H9 (cell line): ENCODE measurements around the gene TRIM28. TPM values are rescaled to one million over a fixed set of nuclear protein-coding genes. Genes with fewer than 3 reads are reported as not detected.

Experiments used
- DNase-seq: peaks from one replicate; pipeline ENCODE4 v3.0.0-alpha.2; 2017
- H2AFZ ChIP-seq: one replicate; pipeline ENCODE4 v1.6.1; 2013; ENCODE audit warnings: mild to moderate bottlenecking, low read length, control low read depth, moderate library complexity
- H2AK5ac ChIP-seq: 2 replicates; pipeline ENCODE4 v1.6.1; 2013; ENCODE audit warnings: low read length, control low read depth, mixed read lengths; ENCODE audit not compliant: insufficient read length
- H2BK120ac ChIP-seq: one replicate; pipeline ENCODE4 v1.6.1; 2013; ENCODE audit warnings: low read depth, mild to moderate bottlenecking, low read length, control low read depth, inconsistent platforms; ENCODE audit not compliant: poor library complexity, severe bottlenecking
- H2BK12ac ChIP-seq: 2 replicates; pipeline ENCODE4 v1.6.1; 2013; ENCODE audit warnings: low read length, control low read depth, mixed read lengths, low read depth; ENCODE audit not compliant: insufficient read length
- H2BK15ac ChIP-seq: 2 replicates; pipeline ENCODE4 v1.6.1; 2013; ENCODE audit warnings: low read depth, low read length, control low read depth
- H2BK20ac ChIP-seq: one replicate; pipeline ENCODE4 v1.6.1; 2013; ENCODE audit warnings: low read depth, mild to moderate bottlenecking, low read length, control low read depth, inconsistent platforms; ENCODE audit not compliant: poor library complexity, severe bottlenecking
- H2BK5ac ChIP-seq: 2 replicates; pipeline ENCODE4 v1.6.1; 2013; ENCODE audit warnings: low read length, control low read depth, mixed read lengths; ENCODE audit not compliant: insufficient read length
- H3K14ac ChIP-seq: 2 replicates; pipeline ENCODE4 v1.6.1; 2013; ENCODE audit warnings: low read length, control low read depth; ENCODE audit not compliant: insufficient read depth
- H3K18ac ChIP-seq: 2 replicates; pipeline ENCODE4 v1.6.1; 2013; ENCODE audit warnings: low read depth, mild to moderate bottlenecking, mixed read lengths, low read length, control low read depth; ENCODE audit not compliant: insufficient read length
- H3K23ac ChIP-seq: 2 replicates; pipeline ENCODE4 v1.6.1; 2013; ENCODE audit warnings: low read length, control low read depth, mixed read lengths, low read depth; ENCODE audit not compliant: insufficient read length
- H3K23me2 ChIP-seq: 2 replicates; pipeline ENCODE4 v1.6.1; 2013; ENCODE audit warnings: low read depth, mild to moderate bottlenecking, mixed read lengths, low read length, control low read depth; ENCODE audit not compliant: insufficient read length, poor library complexity, severe bottlenecking
- H3K27ac ChIP-seq: 2 replicates; pipeline ENCODE4 v1.5.1; 2013; ENCODE audit warnings: low read length, control low read depth, mixed read lengths, low read depth; ENCODE audit not compliant: insufficient read length
- H3K27me3 ChIP-seq: 2 replicates; pipeline ENCODE4 v1.6.1; 2013; ENCODE audit warnings: low read length, control low read depth, inconsistent platforms; ENCODE audit not compliant: insufficient read depth
- H3K4ac ChIP-seq: 2 replicates; pipeline ENCODE4 v1.6.1; 2013; ENCODE audit warnings: low read depth, mild to moderate bottlenecking, control low read depth, inconsistent platforms, low read length, moderate library complexity
- H3K4me1 ChIP-seq: 2 replicates; pipeline ENCODE4 v1.6.1; 2013; ENCODE audit warnings: low read length, control low read depth, inconsistent platforms; ENCODE audit not compliant: insufficient read depth
- H3K4me2 ChIP-seq: 2 replicates; pipeline ENCODE4 v1.6.1; 2013; ENCODE audit warnings: low read length, control low read depth, mixed read lengths; ENCODE audit not compliant: insufficient read length, insufficient read depth
- H3K56ac ChIP-seq: 2 replicates; pipeline ENCODE4 v1.6.1; 2013; ENCODE audit warnings: low read depth, mild to moderate bottlenecking, mixed read lengths, low read length, control low read depth; ENCODE audit not compliant: insufficient read length
- H3K79me1 ChIP-seq: 2 replicates; pipeline ENCODE4 v1.6.1; 2013; ENCODE audit warnings: low read depth, mild to moderate bottlenecking, moderate library complexity, low read length, control low read depth, inconsistent platforms; ENCODE audit not compliant: insufficient read depth, poor library complexity, severe bottlenecking
- H3K79me2 ChIP-seq: 2 replicates; pipeline ENCODE4 v1.6.1; 2013; ENCODE audit warnings: low read length, control low read depth, inconsistent platforms; ENCODE audit not compliant: insufficient read depth
- H3K9ac ChIP-seq: 2 replicates; pipeline ENCODE4 v1.6.1; 2013; ENCODE audit warnings: low read length, control low read depth, mixed read lengths; ENCODE audit not compliant: insufficient read length; ENCODE audit errors: extremely low read depth
- H3K9me3 ChIP-seq: one replicate; pipeline ENCODE4 v1.6.1; 2013; ENCODE audit warnings: low read depth, low read length, inconsistent platforms; ENCODE audit not compliant: control insufficient read depth
- H3T11ph ChIP-seq: one replicate; pipeline ENCODE4 v1.6.1; 2013; ENCODE audit warnings: mild to moderate bottlenecking, low read length, control low read depth, inconsistent platforms
- H4K20me1 ChIP-seq: one replicate; pipeline ENCODE4 v1.6.1; 2013; ENCODE audit not compliant: control insufficient read depth, insufficient read length, insufficient read depth
- H4K5ac ChIP-seq: 2 replicates; pipeline ENCODE4 v1.6.1; 2013; ENCODE audit warnings: low read depth, mild to moderate bottlenecking, mixed read lengths, low read length, control low read depth; ENCODE audit not compliant: insufficient read length
- H4K8ac ChIP-seq: replicated peaks from 2 replicates; pipeline ENCODE4 v1.6.1; 2013; ENCODE audit warnings: low read length, control low read depth, mixed read lengths, low read depth; ENCODE audit not compliant: insufficient read length
- H4K91ac ChIP-seq: 2 replicates; pipeline ENCODE4 v1.6.1; 2013; ENCODE audit warnings: low read depth, mild to moderate bottlenecking, moderate library complexity, mixed read lengths, low read length, control low read depth; ENCODE audit not compliant: insufficient read length
- H3K27ac Mint-ChIP-seq, 3 experiments: 2 replicates in 2 of 3; 3 replicates in 1 of 3; pipeline ENCODE4 v1.8.0; 2020 to 2021; ENCODE audit warnings: mixed read lengths in 3 of 3, mild to moderate bottlenecking in 1 of 3, moderate library complexity in 1 of 3
- H3K27me3 Mint-ChIP-seq: 2 replicates; pipeline ENCODE4 v1.8.0; 2021; ENCODE audit warnings: low read depth, mild to moderate bottlenecking, moderate library complexity, mixed read lengths
- H3K36me3 Mint-ChIP-seq, 3 experiments: 2 replicates in 2 of 3; 3 replicates in 1 of 3; pipeline ENCODE4 v1.8.0; 2020 to 2021; ENCODE audit warnings: low read depth in 3 of 3, mixed read lengths in 3 of 3; ENCODE audit not compliant: insufficient read depth in 1 of 3
- H3K4me1 Mint-ChIP-seq, 2 experiments: 2 replicates each; pipeline ENCODE4 v1.8.0; 2020; ENCODE audit warnings: mixed read lengths in 2 of 2
- H3K4me3 Mint-ChIP-seq, 2 experiments: 2 replicates in 1 of 2; 3 replicates in 1 of 2; pipeline ENCODE4 v1.8.0; 2020 to 2021; ENCODE audit warnings: mild to moderate bottlenecking in 2 of 2, mixed read lengths in 2 of 2, moderate library complexity in 1 of 2
- H3K9me3 Mint-ChIP-seq, 2 experiments: 2 replicates in 1 of 2; 3 replicates in 1 of 2; pipeline ENCODE4 v1.8.0; 2020; ENCODE audit warnings: mild to moderate bottlenecking in 2 of 2, mixed read lengths in 2 of 2, moderate library complexity in 1 of 2
- WGBS: extraction: QIAGEN DNeasy Blood & Tissue Kit; methylation state at CpG from one replicate; pipeline ENCODE4 v1.1.7; 2013; ENCODE audit warnings: missing lambda C conversion rate, low lambda C conversion rate, mixed read lengths; ENCODE audit not compliant: insufficient read length; ENCODE audit errors: extremely low coverage; 5-methylcytosine and 5-hydroxymethylcytosine counted together
- total RNA-seq: library from RNA; stranded (reverse); gene quantifications from 2 replicates; pipeline ENCODE4 v1.2.1, GENCODE V29; 2021
- TF ChIP-seq, protein P1 (sequence below): fragments of 200-600 bp; sonication (generic); conservative IDR thresholded peaks from 3 replicates; pipeline ENCODE4 v1.8.0; 2021; ENCODE audit warnings: antibody characterized with exemption, mild to moderate bottlenecking

The TRIM28 gene
- total RNA-seq, 1 experiment from 2014 or later = 1,084 TPM

DNA sequence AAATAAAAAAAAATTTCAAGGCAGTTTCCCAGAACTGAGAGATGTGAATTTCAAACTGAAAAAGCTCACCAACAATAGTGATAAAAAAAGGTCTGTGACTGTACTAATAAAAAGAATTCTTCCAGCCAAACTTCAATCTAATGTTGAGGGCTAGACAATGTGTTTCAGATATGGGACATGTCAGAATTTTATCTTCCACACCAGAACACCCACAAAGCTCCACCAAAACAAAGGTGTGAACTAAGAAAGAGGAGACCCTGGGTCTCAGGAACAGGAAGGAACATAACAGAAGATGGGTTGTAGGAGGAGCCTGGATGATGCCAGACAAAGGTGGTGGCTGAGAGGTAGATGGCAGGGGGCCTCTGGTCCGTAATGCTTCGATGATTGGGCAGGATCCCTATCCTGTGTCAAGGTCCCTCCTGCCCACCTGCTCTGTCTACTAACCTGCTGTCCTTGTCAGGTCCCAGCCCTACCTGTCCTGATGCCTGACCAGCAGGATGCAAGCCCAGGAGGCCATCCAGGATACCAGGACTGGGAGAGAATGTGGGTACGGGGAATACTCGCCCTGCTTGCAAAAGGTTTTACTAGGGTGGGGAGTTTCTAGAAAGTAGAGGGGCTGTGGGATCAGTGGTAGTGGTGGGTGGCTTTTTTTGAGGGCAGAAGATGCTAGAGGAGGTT is 24.7 kb downstream of the TRIM28 start:
- Histone ChIP-seq H2AK5ac (no peak overlapping the region), H3K79me1 (no peaks in the 10 kb centered on the region), H3K4ac (no peak overlapping the region), H4K5ac (no peak overlapping the region), H3K23me2 (peaks cover 1% of the 10 kb centered on the region), H4K8ac (no peak overlapping the region), H3K4me1 (no peaks in the 10 kb centered on the region), H3K23ac (no peak overlapping the region), H3T11ph (no peak overlapping the region), H3K18ac (no peak overlapping the region), H3K9me3 (no peaks in the 10 kb centered on the region), H2AFZ (no peak overlapping the region), H4K20me1 (no peaks in the 10 kb centered on the region), H2BK12ac (no peak overlapping the region), H3K79me2 (no peaks in the 10 kb centered on the region), H3K56ac (no peak overlapping the region), H3K9ac (no peak overlapping the region), H3K4me2 (no peak overlapping the region), H2BK15ac (no peak overlapping the region), H2BK120ac (no peak overlapping the region), H2BK5ac (no peak overlapping the region), H2BK20ac (no peak overlapping the region), H3K14ac (no peak overlapping the region), H3K27ac (no peak overlapping the region), H3K27me3 (no peaks in the 10 kb centered on the region), H4K91ac (no peak overlapping the region)
- peaks cover 0 to 34% (median 20%) of the 10 kb centered on the region in 3 experiments; a peak in 5 of 7 replicates for H3K36me3 Mint-ChIP-seq
- no peak for DNase-seq
- H3K9me3 Mint-ChIP-seq = no peaks in the 10 kb centered on the region; a peak in 1 of 5 replicates
- H3K4me1 Mint-ChIP-seq = peaks cover 9% of the 10 kb centered on the region in 2 experiments
- no CpG with 5 or more reads among the region's 4 CpGs for WGBS
- TF ChIP-seq, protein P1, sequence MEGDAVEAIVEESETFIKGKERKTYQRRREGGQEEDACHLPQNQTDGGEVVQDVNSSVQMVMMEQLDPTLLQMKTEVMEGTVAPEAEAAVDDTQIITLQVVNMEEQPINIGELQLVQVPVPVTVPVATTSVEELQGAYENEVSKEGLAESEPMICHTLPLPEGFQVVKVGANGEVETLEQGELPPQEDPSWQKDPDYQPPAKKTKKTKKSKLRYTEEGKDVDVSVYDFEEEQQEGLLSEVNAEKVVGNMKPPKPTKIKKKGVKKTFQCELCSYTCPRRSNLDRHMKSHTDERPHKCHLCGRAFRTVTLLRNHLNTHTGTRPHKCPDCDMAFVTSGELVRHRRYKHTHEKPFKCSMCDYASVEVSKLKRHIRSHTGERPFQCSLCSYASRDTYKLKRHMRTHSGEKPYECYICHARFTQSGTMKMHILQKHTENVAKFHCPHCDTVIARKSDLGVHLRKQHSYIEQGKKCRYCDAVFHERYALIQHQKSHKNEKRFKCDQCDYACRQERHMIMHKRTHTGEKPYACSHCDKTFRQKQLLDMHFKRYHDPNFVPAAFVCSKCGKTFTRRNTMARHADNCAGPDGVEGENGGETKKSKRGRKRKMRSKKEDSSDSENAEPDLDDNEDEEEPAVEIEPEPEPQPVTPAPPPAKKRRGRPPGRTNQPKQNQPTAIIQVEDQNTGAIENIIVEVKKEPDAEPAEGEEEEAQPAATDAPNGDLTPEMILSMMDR = no peak
- H3K27ac Mint-ChIP-seq = no peak overlapping the region; a peak in 1 of 7 replicates
- no peaks in the 10 kb centered on the region; the same call in 1 of the 2 replicates for H3K27me3 Mint-ChIP-seq
- no peak overlapping the region; a peak in 1 of 5 replicates for H3K4me3 Mint-ChIP-seq
